ENCODE data around the gene ARHGAP4. TPM values are rescaled to one million over a fixed set of nuclear protein-coding genes. Genes with fewer than 3 reads are reported as not detected.
A peak's percentile ranks its signal among the peaks of the same experiment; 100 is the strongest.

The ARHGAP4 gene
- total and polyA plus RNA-seq, 7 donors = 8.4 to 122 (median 17.3) TPM

DNA sequence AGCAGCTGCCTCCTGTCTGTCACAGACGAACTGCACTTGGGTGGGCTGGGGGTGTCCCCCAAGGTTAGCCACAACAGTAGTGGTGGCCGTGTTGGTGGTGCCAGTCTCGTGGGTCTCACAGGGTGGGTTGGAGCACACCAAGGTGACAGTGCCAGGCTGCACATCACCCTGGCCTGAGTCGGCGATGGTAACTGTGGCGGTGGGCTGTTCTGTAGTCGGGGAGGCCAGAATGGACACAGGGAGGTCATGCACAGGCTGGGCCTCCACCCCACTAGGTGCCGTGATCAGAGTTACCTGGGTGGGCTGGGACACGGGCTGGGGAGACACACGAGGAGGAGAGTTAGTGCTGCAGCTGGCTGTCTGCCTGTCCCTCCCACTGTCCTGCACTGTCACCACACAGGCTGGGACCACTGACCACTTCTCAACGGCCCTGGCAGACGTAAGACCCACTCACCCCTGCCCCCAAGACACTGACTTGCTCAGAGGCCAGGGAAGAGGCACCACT is 29.2 kb upstream of the ARHGAP4 start:
- TF ChIP-seq POLR2A (IDR thresholded peaks at IDR 0.05) (no peak), POLR2AphosphoS5 (IDR thresholded peaks at IDR 0.05) (no peak), EP300 (IDR thresholded peaks at IDR 0.05) (no peak)
- TF ChIP-seq, protein P1, sequence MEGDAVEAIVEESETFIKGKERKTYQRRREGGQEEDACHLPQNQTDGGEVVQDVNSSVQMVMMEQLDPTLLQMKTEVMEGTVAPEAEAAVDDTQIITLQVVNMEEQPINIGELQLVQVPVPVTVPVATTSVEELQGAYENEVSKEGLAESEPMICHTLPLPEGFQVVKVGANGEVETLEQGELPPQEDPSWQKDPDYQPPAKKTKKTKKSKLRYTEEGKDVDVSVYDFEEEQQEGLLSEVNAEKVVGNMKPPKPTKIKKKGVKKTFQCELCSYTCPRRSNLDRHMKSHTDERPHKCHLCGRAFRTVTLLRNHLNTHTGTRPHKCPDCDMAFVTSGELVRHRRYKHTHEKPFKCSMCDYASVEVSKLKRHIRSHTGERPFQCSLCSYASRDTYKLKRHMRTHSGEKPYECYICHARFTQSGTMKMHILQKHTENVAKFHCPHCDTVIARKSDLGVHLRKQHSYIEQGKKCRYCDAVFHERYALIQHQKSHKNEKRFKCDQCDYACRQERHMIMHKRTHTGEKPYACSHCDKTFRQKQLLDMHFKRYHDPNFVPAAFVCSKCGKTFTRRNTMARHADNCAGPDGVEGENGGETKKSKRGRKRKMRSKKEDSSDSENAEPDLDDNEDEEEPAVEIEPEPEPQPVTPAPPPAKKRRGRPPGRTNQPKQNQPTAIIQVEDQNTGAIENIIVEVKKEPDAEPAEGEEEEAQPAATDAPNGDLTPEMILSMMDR (IDR thresholded peaks at IDR 0.05) = no peak
- DNase-seq = no peak
- Histone ChIP-seq H3K4me3 (no peak overlapping the region), H3K36me3 (peaks cover 12 to 61% (median 35%) of the 10 kb centered on the region in 4 donors), H3K27me3 (no peaks in the 10 kb centered on the region), H3K9me3 (no peaks in the 10 kb centered on the region), H3K27ac (peak overlapping the region in 3 of 4 donors; percentile 84 to 87 (median 87)), H3K4me1 (peaks cover 0 to 54% (median 31%) of the 10 kb centered on the region in 4 donors)
- 78 to 83% methylated on average over 12 of the region's 12 CpGs for WGBS, 2 donors
- intact Hi-C loops (cut with DNase I) = no loop called here

DNA sequence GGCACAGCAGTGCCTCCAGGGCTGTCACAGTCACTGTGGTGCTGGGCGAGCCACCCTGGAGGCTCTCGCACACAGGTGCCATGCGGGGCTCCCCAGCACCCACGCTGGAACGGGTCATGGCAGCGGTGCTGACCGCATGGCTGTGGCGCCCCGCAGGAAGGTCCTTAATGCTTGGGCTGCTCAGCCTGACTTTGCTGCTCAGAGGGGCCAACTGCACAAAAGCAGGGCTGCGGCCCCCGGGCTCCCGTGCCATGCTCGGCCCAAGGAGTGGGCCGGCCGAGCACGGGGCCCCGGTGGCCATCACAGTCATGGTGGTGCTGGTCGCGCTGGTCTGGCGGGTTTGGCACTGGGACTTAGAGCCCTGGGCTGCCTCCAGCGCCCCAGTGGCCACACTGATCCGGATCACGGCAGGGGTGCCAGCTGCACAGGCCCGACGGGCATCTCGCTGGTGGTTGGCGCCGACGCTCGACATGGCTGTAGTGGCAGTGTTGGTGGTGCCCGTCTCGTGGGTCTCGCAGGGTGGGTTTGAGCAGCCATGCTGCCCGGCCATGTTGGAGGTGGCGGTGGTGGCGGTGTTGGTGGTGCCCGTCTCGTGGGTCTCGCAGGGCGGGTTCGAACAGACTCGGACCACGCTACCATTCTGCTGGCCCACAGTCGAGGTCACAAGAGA is 28.6 kb upstream of the ARHGAP4 start:
- Histone ChIP-seq H3K27ac (peak overlapping the region; percentile 81 to 87 (median 86)), H3K27me3 (no peaks in the 10 kb centered on the region), H3K36me3 (peaks cover 8 to 61% (median 32%) of the 10 kb centered on the region in 4 donors), H3K4me3 (peak overlapping the region in 3 of 4 donors; percentile 33 to 44 (median 43)), H3K9me3 (no peaks in the 10 kb centered on the region), H3K4me1 (peaks cover 0 to 59% (median 37%) of the 10 kb centered on the region in 4 donors)
- intact Hi-C loops (cut with DNase I) = no loop called here
- WGBS, 2 donors = 94 to 95% methylated on average over 44 of the region's 44 CpGs
- no peak for DNase-seq
- TF ChIP-seq EP300 (IDR thresholded peaks at IDR 0.05) (no peak), POLR2AphosphoS5 (IDR thresholded peaks at IDR 0.05) (no peak), POLR2A (IDR thresholded peaks at IDR 0.05) (no peak)
- TF ChIP-seq, protein P1 (IDR thresholded peaks at IDR 0.05) = no peak

DNA sequence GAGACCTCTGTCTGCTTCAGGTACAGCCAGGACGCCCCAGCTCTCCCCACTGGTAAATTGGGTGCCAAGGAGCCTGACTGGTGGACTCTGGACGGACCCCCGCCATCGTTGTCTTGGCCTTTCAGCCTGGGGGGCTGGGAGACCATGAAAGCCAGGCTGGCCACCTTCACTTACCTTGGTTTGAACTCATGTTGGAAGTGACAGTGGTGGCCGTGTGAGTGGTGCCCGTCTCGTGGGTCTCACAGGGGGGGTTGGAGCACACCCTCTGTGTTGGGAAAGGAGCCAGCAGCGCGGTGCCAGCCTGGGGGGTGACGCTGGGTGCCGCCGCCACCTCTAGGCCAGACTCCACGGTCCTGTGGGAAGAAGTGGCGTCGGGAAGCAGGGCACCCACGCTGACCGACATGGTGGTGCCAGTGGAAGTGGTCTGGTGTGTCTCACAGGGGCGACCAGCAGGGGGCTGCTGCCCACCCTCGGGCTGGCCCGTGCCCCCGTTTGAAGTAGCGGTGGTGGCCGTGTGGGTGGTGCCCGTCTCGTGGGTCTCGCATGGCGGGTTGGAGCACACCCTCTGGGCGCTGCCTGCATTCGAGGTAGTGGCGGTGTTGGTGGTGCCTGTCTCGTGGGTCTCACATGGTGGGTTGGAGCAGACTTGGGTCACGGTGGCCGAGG is 28.0 kb upstream of the ARHGAP4 start:
- H3K4me3 ChIP-seq = peak overlapping the region; percentile 18 to 44 (median 38)
- 81 to 86% methylated on average over 33 of the region's 33 CpGs for WGBS, 2 donors
- H3K4me1 ChIP-seq = peaks cover 0 to 66% (median 44%) of the 10 kb centered on the region in 4 donors

DNA sequence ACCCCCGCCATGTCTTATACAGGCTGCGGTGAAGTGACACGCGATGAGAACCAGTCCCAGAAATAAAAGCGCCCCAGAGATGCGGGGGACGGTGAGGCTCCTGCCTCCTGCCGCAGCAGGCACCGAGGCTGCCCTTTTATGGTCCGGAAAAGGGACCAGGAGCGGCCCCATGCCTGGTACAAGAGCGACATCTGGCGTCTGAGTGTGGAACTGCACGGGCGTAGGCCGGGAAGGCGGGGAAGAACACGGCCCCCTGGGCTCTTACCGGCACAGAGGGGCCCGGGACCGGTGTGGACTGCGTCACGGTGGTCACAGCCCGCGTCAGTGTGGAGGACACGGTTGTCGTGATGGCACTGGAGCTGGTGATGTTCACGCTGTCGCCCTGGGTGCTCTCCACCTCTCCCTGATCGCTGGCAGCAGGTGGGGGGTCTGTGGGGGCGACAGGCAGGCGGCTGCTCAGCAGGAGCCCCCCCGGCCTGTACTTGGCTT is 27.3 kb upstream of the ARHGAP4 start:
- Histone ChIP-seq H3K27me3 (no peaks in the 10 kb centered on the region), H3K27ac (peak overlapping the region; percentile 81 to 87 (median 86)), H3K4me1 (peaks cover 0 to 72% (median 48%) of the 10 kb centered on the region in 4 donors), H3K36me3 (peaks cover 0 to 49% (median 25%) of the 10 kb centered on the region in 4 donors), H3K9me3 (no peaks in the 10 kb centered on the region), H3K4me3 (peak overlapping the region; percentile 18 to 44 (median 38))
- peak; percentile 93 for DNase-seq
- TF ChIP-seq, protein P1 (IDR thresholded peaks at IDR 0.05) = peak; percentile 92 to 99 (median 97)
- peak in 1 of 2 donors; percentile 54 for TF ChIP-seq POLR2A (IDR thresholded peaks at IDR 0.05)
- TF ChIP-seq EP300 (IDR thresholded peaks at IDR 0.05) = peak in 1 of 4 donors; percentile 12
- peak; percentile 62 to 80 (median 70) for TF ChIP-seq POLR2AphosphoS5 (IDR thresholded peaks at IDR 0.05)
- intact Hi-C loops (cut with DNase I) = loop anchor here (2.0 kb wide), 3 partner anchors 189 to 995 kb away; partner anchors contain the start of gene PLXNB3
- WGBS, 2 donors = 25 to 27% methylated on average over 33 of the region's 33 CpGs

More for the DNA sequence above, 28.0 kb upstream of the ARHGAP4 start:
- Histone ChIP-seq H3K27ac (peak overlapping the region; percentile 81 to 87 (median 86)), H3K36me3 (peaks cover 2 to 55% (median 28%) of the 10 kb centered on the region in 4 donors), H3K9me3 (no peaks in the 10 kb centered on the region), H3K27me3 (no peaks in the 10 kb centered on the region)
- TF ChIP-seq, protein P1 (IDR thresholded peaks at IDR 0.05) = no peak
- peak in 1 of 4 donors; percentile 3 for TF ChIP-seq POLR2AphosphoS5 (IDR thresholded peaks at IDR 0.05)
- intact Hi-C loops (cut with DNase I) = loop anchor here (2.0 kb wide), 3 partner anchors 189 to 995 kb away; partner anchors contain the start of gene PLXNB3
- no peak for DNase-seq
